Epithelial cell of prostate (primary cell): Measurements from ENCODE around the gene DPY19L3.
"Not testable (repeated sequence)": the region's sequence is repeated elsewhere in the genome, so short reads cannot be mapped to it uniquely, and the experiment has no call there.

Experiments used
- DNase-seq: peaks from one replicate; pipeline ENCODE4 v3.0.0-alpha.2; 2011; ENCODE audit warnings: low read depth, low spot score
- H3K27ac ChIP-seq: fragments of 450-650 bp; 2 replicates; pipeline ENCODE4 v1.5.1; 2017; ENCODE audit warnings: mild to moderate bottlenecking

DPY19L3 gene

GRCh38 chr19:32388393-32388855 lies 17.1 kb upstream of the DPY19L3 start:
- H3K27ac ChIP-seq, result peak overlapping the region; percentile 41
- DNase-seq, result no peak

DNA sequence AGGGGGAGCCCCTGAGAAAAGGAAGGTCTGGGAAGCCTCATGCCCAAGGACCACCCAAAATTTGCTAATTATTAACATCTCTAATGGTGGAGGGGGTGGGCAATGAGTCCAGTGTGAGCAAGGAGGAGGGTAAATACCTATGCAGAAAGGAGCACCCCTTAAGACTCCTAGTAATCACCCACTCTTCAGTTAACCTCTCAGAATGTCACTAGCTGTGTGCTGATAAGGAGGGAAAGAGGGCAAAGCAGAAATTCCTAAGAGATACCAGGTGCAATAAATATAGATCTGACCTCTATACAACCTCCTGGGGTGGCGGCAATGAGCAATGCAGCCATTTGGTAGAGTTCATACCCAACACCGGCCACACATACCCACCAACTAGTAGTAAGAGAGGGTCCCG lies 12.7 kb upstream of the DPY19L3 start:
- no peak for DNase-seq
- H3K27ac ChIP-seq, result no peak overlapping the region

DNA sequence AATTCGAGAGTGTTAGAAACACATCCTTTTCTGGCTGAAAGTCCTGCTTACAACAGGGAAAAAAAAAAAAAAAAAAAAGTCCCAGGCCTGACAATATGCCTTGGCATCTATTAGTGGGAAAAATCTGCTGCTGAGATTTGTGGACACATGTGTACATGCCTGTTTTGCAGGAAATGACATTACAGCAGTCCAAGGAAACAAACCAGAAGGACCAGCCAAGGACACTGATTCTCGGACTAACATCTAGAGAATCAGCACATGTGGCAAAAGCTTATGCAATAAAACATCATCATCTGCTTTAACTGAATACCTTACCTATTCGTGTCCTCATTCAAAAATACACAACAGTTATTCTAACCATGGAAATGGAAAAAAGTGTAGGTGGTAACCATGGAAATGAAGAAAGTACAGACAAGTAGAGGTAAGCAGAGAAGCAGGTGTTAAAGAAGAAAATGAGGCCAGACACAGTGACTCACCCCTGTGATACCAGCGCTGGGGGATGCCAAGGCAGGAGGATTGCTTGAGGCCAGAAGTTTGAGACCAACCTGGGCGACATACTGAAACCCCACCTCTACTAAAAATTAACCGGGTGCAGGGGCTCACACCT lies 9.4 kb upstream of the DPY19L3 start:
- DNase-seq, result no peak
- H3K27ac ChIP-seq, result no peak overlapping the region

DNA sequence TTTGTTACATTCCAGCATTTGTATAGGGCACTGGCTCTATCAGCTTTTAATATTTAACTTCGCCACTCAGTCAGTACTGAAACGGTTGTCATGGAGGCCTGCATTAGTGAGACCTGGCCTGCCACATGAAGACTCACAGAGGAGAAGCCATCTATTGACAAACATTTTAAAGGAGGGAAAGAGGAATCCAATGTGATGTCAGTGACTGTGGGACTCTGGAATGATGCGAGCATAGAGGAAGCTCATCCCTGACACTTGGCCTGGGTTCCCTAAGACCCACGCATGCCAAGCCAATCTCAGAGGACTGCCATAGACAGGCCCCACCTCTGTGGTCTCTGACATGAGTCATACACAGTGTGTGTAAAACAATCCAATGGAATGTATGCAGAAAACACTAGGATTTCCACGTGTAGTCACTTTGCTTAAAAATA lies 7.9 kb upstream of the DPY19L3 start:
- no peak for DNase-seq
- no peak overlapping the region for H3K27ac ChIP-seq

GRCh38 chr19:32401992-32402391 lies 3.6 kb upstream of the DPY19L3 start:
- no peak overlapping the region for H3K27ac ChIP-seq
- DNase-seq, result no peak

DNA sequence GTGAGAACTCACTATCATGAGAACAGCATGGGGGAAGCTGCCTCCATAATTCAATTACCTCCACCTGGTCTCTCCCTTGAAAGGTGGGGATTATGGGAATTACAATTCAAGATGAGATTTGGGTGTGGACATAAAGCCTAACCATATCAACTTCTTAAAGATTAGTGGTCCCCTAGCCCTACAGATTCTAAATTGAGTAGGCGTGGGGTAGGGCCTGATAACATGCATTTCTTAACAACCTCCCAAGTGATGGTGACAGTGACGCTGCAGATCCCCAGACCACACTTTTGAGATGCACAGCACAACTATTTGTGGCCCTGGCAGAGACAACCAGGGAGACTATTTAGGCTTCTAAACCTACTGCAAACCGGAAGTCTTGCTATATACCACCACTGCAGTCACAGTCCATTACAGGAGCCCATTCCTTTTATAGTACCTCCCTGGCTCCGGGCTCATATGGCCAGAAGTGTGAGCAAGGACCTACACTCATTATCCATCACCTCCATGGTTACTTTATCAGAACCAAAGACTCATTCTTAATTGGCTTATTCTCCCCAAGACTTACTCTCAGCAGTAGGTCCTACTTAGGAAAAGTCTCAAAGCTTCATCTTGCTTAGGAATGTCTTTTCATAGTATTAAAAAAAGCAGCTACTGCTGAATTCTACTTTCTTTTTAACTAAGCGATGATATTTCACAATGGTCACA lies 2.1 kb upstream of the DPY19L3 start:
- H3K27ac ChIP-seq, result no peak overlapping the region

GRCh38 chr19:32404213-32404932 lies 1.2 kb upstream of the DPY19L3 start:
- H3K27ac ChIP-seq, result peak overlapping the region; percentile 87
- no peak for DNase-seq

More for the DNA sequence above, 2.1 kb upstream of the DPY19L3 start:
- DNase-seq, result no peak

GRCh38 chr19:32404933-32405430 lies 588 bp upstream of the DPY19L3 start:
- no peak for DNase-seq
- peak overlapping the region; percentile 87 for H3K27ac ChIP-seq

DNA sequence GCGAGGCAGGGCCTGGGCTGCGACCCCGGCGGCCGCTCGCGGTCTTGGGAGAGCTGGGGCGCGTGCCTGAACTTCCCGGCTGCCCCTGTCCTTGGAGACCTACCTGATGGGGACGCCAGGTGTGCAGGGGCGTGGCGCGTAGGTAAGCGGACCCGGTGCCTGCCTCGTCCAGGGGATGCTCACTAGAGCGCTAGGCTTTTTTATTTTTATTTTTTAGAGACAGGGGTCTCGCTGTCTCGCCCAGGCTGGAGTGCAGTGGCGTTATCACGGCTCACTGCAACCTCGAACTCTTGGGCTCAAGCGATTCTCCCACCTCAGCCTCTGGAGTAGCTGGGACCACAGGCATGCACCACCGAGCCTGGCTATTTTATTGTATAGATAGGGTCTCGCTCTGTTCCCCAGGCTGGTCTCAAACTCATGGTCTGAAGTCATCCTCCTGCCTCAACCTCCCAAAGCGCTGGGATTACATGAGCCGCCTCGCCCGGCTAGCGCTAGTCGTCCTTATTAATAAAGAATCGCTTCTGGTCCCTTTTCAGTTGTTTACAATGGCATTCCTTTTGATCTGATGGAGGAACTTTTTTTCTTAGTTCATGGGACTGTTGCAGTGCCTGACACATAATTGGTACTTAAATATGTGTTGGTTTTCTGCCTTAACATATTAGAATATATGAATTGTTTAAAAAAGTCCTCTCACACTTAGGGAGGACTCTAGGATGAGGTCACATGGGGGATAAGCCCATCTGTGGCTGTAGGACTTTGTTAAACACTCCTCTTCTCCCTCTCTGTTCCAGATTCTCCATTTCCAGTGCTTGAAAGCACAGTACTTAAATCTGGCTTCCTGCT lies 812 bp downstream of the DPY19L3 start:
- peak overlapping the region; percentile 87 for H3K27ac ChIP-seq
- DNase-seq, result no peak

GRCh38 chr19:32407004-32407992 lies 1.7 kb downstream of the DPY19L3 start:
- H3K27ac ChIP-seq, result no peak overlapping the region
- no peak for DNase-seq

- no peak for DNase-seq
- H3K27ac ChIP-seq, result no peak overlapping the region
Observed at GRCh38 chr19:32415246-32415645, 9.7 kb downstream of the DPY19L3 start.

- H3K27ac ChIP-seq, result no peak overlapping the region
- no peak for DNase-seq
Observed at GRCh38 chr19:32415669-32416068, 10.1 kb downstream of the DPY19L3 start.

- no peak overlapping the region for H3K27ac ChIP-seq
- no peak for DNase-seq
Observed at GRCh38 chr19:32416749-32417456, 11.3 kb downstream of the DPY19L3 start.

DNA sequence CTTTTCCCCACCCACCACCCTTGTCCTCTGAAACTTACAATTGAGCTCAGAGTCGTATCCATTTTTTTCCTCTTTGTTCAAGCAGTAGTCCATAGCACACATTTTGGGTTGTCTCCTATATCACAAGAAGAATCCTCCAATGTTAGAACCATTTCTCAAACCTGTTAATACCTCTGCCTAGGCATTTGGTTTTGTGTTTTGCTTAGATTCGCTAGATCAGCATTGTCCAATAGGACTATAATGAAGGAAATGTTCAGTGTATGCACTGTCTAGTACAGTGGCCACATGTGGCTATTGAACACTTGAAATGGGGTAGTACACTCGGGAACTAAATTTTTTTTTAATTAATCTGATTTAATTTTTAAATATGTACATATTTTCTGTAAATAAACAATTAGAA lies 12.6 kb downstream of the DPY19L3 start:
- H3K27ac ChIP-seq, result no peak overlapping the region

DNA sequence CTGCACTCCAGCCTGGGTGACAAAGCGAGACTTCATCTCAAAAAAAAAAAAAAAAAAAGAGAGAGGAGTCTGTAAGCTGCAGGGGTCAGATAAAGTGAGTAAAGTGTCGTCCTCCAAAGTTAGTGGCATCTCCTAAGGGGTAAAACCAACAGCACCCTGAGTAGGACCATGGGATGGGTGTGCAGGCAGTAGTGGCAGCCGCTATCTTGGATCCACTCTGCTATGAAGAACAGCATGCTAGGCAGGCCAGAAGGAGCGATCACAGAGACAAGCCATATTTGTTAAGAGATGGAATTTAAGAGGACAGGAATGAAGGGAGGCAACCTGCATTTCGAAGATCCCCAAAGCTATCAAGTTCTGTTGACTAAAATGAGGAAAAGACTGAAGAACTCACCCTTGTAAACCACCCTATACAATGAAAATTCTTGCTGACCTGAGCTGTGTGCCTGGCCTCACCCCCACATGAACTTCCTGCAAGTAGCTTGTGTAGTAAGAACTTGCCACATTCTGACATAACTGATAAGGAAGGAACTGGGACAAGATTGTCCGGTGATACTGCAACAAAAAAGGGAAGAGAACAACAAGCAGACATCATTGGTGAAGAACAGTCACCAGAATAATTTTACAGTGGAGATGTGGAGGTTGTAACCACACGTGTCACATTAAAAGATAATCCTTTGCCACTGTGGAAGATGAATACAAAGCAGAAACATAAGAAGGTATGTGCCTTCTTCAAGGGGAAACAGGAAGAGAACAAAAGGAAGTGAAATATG lies 16.2 kb downstream of the DPY19L3 start:
- no peak overlapping the region for H3K27ac ChIP-seq
- no peak for DNase-seq

More for the DNA sequence above, 12.6 kb downstream of the DPY19L3 start:
- DNase-seq, result no peak

DNA sequence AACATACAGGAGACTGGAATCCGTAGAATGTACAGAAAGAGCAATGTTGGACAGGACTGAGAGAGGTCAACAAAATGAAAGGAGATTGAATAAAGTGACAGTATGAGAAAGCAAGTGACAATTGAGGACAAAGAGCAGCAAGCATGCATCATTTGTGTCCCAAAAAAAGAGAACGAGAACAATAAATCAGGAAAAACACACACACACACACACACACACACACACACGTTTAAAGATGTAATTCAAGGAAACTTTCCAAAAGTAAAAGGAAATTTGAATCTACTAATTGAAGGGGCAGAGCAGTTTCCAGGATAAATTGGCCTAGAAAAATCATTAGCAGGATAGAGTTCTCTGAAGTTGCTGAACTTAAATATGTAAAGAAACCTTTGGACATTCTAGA lies 16.9 kb downstream of the DPY19L3 start:
- H3K27ac ChIP-seq, result no peak overlapping the region
- no peak for DNase-seq

DNA sequence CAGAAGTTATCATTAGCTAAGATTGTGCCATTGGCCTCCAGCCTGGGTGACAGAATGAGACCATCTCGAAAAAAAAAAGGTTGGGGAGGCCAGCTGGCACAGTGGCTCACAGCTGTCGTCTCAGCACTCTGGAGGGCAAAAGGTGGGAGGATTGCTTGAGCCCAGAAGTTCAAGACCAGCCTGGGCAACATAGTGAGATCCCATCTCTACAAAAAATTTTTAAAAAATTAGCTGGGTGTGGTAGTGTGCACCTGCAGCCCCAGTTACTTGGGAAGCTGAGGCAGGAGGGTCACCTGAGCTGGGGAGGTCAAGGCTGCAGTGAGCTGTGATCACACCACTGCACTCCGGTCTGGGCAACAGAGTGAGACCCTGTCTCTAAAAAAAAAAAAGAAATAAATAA lies 18.4 kb downstream of the DPY19L3 start:
- H3K27ac ChIP-seq, DNase-seq: not testable (repeated sequence)

GRCh38 chr19:32427536-32427935 lies 22.0 kb downstream of the DPY19L3 start:
- DNase-seq, result no peak
- H3K27ac ChIP-seq, result no peak overlapping the region
